Adipocyte (in vitro differentiated cells): ENCODE measurements around the gene UROC1.

ENCODE experiments used
- DNase-seq: peaks from one replicate; pipeline ENCODE4 v3.0.0-alpha.2; 2015; ENCODE audit warnings: low read depth
- H3K27me3 ChIP-seq: replicated peaks from 2 replicates; pipeline ENCODE4 v1.7.0; 2013; ENCODE audit warnings: mild to moderate bottlenecking, low read length, moderate library complexity; ENCODE audit not compliant: control insufficient read depth, insufficient read depth
- H3K36me3 ChIP-seq: 2 replicates; pipeline ENCODE4 v1.7.0; 2013; ENCODE audit warnings: low read length, mild to moderate bottlenecking, moderate library complexity; ENCODE audit not compliant: control insufficient read depth, insufficient read depth, severe bottlenecking
- H3K4me1 ChIP-seq: 2 replicates; pipeline ENCODE4 v1.7.0; 2013; ENCODE audit warnings: mild to moderate bottlenecking, low read length, moderate library complexity; ENCODE audit not compliant: control insufficient read depth, insufficient read depth
- H3K4me3 ChIP-seq: 2 replicates; pipeline ENCODE4 v1.7.0; 2013; ENCODE audit warnings: mild to moderate bottlenecking, low read length, moderate library complexity
- H3K9ac ChIP-seq: 2 replicates; pipeline ENCODE4 v1.7.0; 2013; ENCODE audit warnings: mild to moderate bottlenecking, low read length, moderate library complexity
- H3K9me3 ChIP-seq: 2 replicates; pipeline ENCODE4 v1.7.0; 2013; ENCODE audit warnings: mild to moderate bottlenecking, low read length, moderate library complexity; ENCODE audit not compliant: control insufficient read depth

The UROC1 gene

DNA sequence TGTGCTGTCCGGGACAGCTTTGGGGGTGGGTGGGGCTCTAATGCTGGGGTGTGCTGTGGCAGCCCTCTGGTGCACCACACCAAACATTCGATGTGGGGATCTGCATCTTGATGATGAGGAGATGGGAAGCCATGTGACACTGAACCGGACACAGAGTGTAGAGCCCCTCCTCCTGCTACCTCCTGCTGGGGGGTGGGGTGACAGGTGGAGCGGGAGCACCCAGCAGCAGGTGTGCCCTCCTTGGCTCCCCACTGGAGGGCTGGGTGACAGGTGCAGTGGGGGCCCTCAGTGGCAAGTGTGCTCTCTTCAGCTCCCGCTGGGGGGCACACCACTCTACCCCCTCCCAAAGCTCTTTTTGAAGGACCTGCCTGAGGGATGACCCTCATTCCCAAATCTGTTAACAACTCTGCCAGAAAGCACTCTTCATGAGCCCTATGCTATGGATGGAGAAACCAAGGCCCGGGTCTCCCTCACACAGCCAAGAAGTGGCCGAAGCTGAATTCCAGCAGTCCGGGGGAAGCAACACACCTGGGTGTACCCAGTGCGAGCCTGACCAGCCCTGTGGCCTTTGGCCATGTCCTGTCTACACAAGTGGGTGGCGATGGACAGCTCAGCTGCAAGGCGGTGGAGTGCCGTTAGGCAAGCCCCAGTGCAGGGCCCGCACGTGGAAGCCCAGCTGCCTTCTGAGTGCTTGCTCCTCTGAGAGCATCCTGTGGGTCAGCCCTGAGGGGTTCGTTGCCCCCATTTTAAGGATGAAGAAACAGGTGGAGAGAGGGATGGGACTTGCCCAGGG lies 609 bp upstream of the UROC1 start:
- no peak for DNase-seq
- Histone ChIP-seq H3K9ac (no peak overlapping the region), H3K36me3 (no peaks in the 10 kb centered on the region)

DNA sequence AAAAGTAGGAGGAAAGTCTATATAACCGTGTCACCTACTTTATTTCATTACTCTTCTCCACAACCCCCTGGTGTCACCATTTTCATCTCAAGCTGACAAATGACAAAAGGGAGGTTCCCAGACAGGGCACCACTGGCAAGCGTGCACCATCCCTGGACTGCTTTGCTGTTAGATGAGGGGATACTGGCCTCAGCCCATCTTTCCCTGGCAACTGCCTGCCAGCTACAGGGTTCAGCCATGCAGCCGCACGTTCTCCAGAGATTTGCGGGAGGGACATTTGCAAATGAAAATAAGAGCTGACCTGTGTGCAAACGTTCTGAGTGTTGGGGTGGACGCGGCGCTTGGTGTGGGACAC lies 660 bp downstream of the UROC1 start:
- H3K9ac ChIP-seq, result no peak overlapping the region
- no peaks in the 10 kb centered on the region for H3K4me1 ChIP-seq
- H3K4me3 ChIP-seq, result no peak overlapping the region
- H3K9me3 ChIP-seq, result no peaks in the 10 kb centered on the region
- peaks cover 35% of the 10 kb centered on the region for H3K27me3 ChIP-seq
- no peak for DNase-seq
- no peaks in the 10 kb centered on the region for H3K36me3 ChIP-seq

More for the DNA sequence above, 609 bp upstream of the UROC1 start:
- Histone ChIP-seq H3K27me3 (peaks cover 36% of the 10 kb centered on the region), H3K4me3 (no peak overlapping the region), H3K9me3 (no peaks in the 10 kb centered on the region), H3K4me1 (no peaks in the 10 kb centered on the region)

DNA sequence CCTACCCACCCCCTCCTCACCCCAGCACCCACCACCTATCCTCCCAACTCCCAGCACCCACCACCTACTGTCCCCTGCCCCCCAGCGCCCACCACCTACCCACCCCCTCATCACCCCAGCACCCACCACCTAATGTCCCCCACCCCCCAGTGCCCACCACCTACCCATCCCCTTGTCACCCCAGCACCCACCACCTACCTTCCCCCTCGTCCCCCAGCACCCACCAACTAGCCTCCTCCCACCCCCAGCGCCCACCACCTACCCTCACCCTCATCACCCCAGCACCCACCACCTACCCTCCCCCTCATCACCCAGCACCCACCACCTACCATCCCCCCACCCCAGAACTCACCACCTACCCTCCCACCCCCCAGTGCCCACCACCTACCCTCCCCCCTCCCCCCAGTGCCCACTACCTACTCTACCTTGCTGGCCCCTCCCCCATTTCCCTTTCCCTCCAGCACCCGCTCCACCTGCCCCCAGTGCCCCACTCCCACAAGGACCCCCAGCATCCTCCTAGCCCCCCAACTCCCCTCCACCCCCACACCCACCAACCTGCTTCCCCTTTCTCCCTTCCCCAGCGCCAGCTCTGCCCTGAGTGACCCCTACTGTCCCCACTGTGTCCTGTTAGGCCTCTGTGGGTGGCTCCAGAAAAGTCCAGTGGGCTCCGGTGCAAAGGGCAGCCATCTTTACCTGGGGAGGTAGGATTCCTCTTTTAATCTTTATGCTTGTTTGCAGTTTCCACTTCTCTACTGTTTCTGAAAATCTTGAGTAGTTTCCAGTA lies 1.2 kb downstream of the UROC1 start:
- Histone ChIP-seq H3K9ac (no peak overlapping the region), H3K27me3 (peaks cover 35% of the 10 kb centered on the region), H3K9me3 (no peaks in the 10 kb centered on the region), H3K4me1 (no peaks in the 10 kb centered on the region), H3K4me3 (no peak overlapping the region), H3K36me3 (no peaks in the 10 kb centered on the region)
- no peak for DNase-seq

- no peak overlapping the region for H3K4me3 ChIP-seq
- H3K27me3 ChIP-seq, result peaks cover 44% of the 10 kb centered on the region
- DNase-seq, result no peak
- H3K9me3 ChIP-seq, result no peaks in the 10 kb centered on the region
- no peaks in the 10 kb centered on the region for H3K4me1 ChIP-seq
- H3K36me3 ChIP-seq, result no peaks in the 10 kb centered on the region
- no peak overlapping the region for H3K9ac ChIP-seq
These were observed 2.4 kb downstream of the UROC1 start for GRCh38 chr3:126515066-126515706.

- Histone ChIP-seq H3K4me3 (no peak overlapping the region), H3K27me3 (peaks cover 37% of the 10 kb centered on the region), H3K4me1 (no peaks in the 10 kb centered on the region), H3K36me3 (no peaks in the 10 kb centered on the region), H3K9ac (no peak overlapping the region), H3K9me3 (no peaks in the 10 kb centered on the region)
- DNase-seq, result no peak
These were observed 3.4 kb downstream of the UROC1 start for GRCh38 chr3:126514161-126514560.

- Histone ChIP-seq H3K9me3 (no peaks in the 10 kb centered on the region), H3K9ac (no peak overlapping the region), H3K27me3 (peaks cover 29% of the 10 kb centered on the region), H3K4me1 (no peaks in the 10 kb centered on the region), H3K4me3 (no peak overlapping the region), H3K36me3 (no peaks in the 10 kb centered on the region)
- DNase-seq, result no peak
These were observed 4.5 kb downstream of the UROC1 start for GRCh38 chr3:126512916-126513650.

- Histone ChIP-seq H3K27me3 (peaks cover 25% of the 10 kb centered on the region), H3K9ac (no peak overlapping the region), H3K4me3 (no peak overlapping the region), H3K36me3 (no peaks in the 10 kb centered on the region), H3K9me3 (no peaks in the 10 kb centered on the region), H3K4me1 (no peaks in the 10 kb centered on the region)
- no peak for DNase-seq
These were observed 5.5 kb downstream of the UROC1 start for GRCh38 chr3:126512026-126512425.

DNA sequence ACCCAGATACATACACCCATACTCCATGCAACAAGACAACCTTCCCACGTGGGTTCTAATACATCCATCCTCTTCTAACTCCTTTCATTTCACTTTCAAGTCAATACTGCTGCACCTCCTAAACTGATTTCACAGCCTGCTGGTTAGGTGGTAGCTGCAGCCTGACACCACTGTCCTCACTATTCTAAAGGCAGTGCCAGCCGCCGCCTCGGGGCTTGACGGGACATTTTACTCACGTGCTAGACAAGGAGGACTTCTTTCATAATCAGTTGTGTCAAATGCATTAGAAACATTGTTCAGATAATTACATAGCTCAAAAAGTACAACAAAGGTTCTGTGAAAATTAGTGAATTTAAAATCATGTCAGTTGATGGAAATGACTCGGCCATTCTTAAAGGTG lies 6.3 kb downstream of the UROC1 start:
- no peak for DNase-seq
- no peaks in the 10 kb centered on the region for H3K9me3 ChIP-seq
- H3K36me3 ChIP-seq, result no peaks in the 10 kb centered on the region
- peaks cover 25% of the 10 kb centered on the region for H3K27me3 ChIP-seq
- no peaks in the 10 kb centered on the region for H3K4me1 ChIP-seq
- no peak overlapping the region for H3K4me3 ChIP-seq
- no peak overlapping the region for H3K9ac ChIP-seq

DNA sequence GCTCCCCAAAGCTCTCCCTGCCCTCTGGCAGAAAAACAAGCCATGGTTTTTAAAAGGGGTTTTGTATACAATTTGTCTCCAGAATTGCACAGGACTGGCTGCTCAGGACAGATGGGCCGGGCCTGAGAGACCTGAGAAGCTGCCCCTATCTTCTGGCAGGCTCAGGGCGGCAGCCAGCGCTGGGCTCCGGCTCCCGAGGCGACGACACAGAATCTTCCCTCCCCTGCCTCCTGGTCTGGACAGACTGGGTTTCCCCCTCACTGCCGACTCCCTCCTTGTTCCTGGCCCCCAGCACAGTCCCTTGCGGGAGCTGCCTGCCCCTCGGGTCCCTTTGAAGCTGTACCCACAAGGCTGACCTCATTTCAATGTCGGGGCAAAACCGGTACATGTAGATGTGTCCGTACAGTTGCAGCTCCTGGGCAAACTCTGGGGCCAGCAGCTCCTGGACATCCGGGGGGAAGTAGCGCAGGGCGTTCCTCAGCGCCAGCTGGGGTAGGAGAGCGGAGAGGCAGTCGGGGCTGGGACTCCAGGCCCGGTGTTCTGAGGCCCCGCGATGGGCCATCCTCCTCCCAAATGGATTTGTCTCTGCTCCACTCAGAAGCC lies 7.2 kb downstream of the UROC1 start:
- no peaks in the 10 kb centered on the region for H3K9me3 ChIP-seq
- no peaks in the 10 kb centered on the region for H3K36me3 ChIP-seq
- peaks cover 25% of the 10 kb centered on the region for H3K27me3 ChIP-seq
- DNase-seq, result no peak
- no peak overlapping the region for H3K9ac ChIP-seq
- H3K4me1 ChIP-seq, result no peaks in the 10 kb centered on the region
- H3K4me3 ChIP-seq, result no peak overlapping the region

DNA sequence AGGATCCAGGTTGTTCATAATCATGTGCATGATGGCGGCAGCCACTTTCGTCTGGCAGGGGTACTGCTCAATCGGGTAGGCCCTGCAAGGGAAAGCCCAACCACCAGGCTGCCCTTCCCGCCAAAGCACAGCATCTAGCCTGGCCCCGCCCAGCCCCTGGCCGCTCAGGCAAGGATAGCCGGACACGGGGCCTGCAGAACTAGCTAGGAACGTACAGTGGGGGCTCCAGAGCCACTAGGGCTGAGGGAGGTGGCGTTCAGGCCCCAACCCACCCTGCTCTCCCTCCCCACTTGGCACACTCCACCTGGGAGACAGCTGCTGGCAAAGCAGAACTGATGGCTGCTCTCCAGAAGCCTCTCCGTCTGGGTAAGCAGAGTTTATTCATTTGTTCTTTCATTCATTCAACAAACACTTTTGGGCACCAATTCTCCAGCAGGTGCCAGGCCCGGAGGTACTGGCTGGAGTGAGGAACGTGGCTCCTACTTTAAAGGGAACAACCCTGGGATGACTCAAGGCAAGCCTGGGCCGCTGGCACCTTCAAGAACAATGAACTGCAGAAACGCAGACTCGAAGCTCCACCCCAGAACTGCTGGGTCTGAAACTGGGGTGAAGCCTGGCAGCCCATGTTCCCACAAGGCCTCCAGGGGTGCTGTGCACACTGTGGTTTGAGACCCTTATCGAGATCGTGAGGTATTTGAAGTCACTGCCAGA lies 7.8 kb downstream of the UROC1 start:
- Histone ChIP-seq H3K36me3 (no peaks in the 10 kb centered on the region), H3K9ac (no peak overlapping the region), H3K27me3 (peaks cover 27% of the 10 kb centered on the region), H3K4me3 (no peak overlapping the region), H3K4me1 (no peaks in the 10 kb centered on the region), H3K9me3 (no peaks in the 10 kb centered on the region)
- no peak for DNase-seq
